ENCODE data around the gene TOX2.
A peak's percentile ranks its signal among the peaks of the same experiment; 100 is the strongest.

Gene TOX2

DNA sequence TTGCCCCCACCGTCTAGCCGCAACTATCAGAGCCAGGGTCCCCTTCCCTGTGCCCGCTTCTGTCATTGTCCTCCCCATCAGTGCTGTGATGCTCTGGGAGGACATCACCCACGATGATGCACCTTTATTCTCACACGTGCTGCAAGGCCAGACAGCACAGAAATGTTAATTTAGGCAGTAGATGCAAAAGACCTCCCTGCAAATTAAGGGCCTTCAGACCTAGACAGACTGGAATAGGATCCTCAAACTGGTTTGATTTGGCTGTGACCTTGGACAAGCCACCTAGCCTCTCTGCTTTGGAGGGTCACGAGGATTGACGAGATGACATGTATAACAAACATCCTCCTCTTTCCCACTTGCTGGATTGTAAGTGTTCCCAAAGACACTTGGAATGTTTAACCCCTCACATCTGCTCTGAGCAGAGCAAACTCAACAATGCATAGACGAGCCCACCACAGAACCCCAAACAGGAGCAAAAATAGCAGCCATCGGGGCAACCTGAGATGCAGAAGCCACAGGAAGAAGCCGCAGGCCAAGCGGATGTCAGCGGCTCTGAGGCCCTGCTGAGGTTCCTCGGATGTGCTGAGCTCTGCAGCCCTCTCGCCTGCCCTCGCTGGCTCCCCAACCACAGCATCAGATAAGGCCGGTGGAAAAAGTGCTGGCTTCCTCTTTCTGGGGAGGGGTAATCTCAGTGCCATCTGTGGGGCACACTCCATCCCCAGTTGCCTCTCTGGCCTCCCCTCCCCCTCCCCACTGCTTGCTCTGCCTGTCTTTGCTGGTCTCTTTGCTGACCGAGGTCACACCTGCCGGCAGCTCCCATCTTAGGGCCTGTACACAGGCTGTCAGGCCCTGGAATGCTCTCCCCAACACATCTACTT, 35.3 kb downstream of the TOX2 start:
- Mint-ChIP-seq H3K27ac (peak overlapping the region; percentile 22), H3K9me3 (no peaks in the 10 kb centered on the region), H3K4me3 (peak overlapping the region; percentile 65), H3K36me3 (ENCODE audit: low read depth) (peaks cover 1% of the 10 kb centered on the region), H3K27me3 (ENCODE audit: low read depth) (peaks cover 35% of the 10 kb centered on the region), H3K4me1 (ENCODE audit: low read depth) (peaks cover 73% of the 10 kb centered on the region)
- DNase-seq (ENCODE audit: low spot score), result peak; percentile 88

DNA sequence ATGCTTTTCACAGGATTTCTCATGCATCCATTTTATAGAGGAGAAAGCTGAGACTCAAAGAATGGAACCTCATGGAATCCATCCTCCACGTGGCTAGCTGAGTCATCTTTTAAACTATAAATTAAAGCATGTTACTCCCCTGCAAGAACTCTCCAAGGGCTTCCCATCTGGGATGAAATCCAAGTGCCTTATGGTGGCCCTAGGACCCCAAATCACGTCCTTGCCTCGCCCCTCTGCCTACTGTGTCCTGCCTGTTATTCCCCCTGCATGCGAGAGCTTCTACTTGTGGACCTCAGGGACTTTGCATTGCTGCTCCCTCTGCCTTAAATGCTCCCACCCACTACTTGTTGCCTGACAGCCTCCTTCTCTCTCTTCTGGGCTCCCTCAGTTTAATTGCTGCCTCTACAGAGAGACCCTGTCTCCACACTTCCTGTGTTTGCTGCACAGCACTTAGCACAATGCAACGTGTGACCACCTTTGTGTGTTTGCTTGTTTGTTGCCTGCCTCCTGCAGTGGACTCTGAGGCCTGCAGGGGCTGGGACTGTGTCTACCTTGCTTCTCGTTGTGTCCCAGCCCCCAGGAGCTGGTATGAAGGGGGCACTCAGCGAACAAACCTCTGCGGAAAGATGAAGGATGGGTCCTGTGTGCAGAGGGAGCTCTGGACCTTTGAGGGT, 39.4 kb downstream of the TOX2 start:
- H3K4me1 Mint-ChIP-seq (ENCODE audit: low read depth), result peaks cover 62% of the 10 kb centered on the region
- H3K9me3 Mint-ChIP-seq, result peaks cover 18% of the 10 kb centered on the region
- H3K27ac Mint-ChIP-seq, result no peak overlapping the region
- peaks cover 18% of the 10 kb centered on the region for H3K36me3 Mint-ChIP-seq (ENCODE audit: low read depth)
- DNase-seq (ENCODE audit: low spot score), result no peak
- peaks cover 28% of the 10 kb centered on the region for H3K27me3 Mint-ChIP-seq (ENCODE audit: low read depth)
- H3K4me3 Mint-ChIP-seq, result peak overlapping the region; percentile 28

DNA sequence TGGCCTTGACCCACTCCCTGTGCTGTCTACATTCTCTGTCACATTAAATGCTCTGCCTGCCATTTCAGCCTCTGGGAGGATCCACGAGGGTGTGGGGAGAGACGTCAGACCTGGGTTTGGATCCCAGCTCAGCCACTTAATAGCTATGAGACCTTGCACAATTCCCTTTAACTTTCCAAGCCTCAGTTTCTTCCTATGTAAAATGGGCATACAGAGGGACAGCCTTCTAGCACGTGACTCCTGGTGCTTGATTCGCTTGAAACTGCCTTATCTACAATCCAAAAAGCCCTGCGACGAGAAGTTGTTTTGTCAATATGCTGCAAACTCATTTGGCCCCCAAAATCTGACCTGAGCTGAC, 40.0 kb downstream of the TOX2 start:
- H3K27ac Mint-ChIP-seq, result no peak overlapping the region
- peaks cover 26% of the 10 kb centered on the region for H3K27me3 Mint-ChIP-seq (ENCODE audit: low read depth)
- DNase-seq (ENCODE audit: low spot score), result no peak
- peak overlapping the region; percentile 58 for H3K4me3 Mint-ChIP-seq
- peaks cover 18% of the 10 kb centered on the region for H3K9me3 Mint-ChIP-seq
- H3K36me3 Mint-ChIP-seq (ENCODE audit: low read depth), result peaks cover 18% of the 10 kb centered on the region
- H3K4me1 Mint-ChIP-seq (ENCODE audit: low read depth), result peaks cover 62% of the 10 kb centered on the region

DNA sequence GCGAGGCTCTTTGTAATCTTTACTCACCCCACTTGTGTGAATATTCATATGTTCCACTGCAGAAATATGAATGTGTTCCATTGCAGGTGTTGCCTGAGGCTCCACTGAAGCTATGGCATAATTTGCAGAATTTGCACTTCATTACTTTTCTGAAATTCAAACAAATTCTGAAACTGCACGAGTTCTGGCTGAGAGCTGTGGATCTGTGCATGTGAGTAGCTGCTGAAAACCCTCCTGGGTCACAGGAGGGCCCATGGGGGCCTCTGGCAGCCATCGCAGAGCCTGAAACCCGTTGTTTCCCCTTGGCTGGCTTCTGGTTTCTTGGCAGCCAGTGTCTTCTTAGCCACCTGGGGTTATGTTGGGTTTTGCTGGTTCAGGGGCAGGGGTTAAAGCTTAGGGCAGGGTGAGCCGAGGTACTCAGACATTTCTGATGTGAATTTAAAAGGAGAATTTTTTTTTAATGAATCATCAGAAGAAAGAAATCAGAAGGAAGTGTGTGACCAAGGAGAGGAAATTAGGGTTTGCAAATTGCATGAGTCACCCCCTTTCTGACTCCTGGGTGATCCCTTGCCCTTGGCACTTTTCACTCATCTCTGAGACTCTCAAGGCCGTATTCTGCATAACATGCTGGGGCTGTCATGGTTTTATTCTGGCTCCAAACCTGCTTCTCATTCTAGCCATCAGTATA, 40.6 kb downstream of the TOX2 start:
- Mint-ChIP-seq H3K27me3 (ENCODE audit: low read depth) (peaks cover 26% of the 10 kb centered on the region), H3K36me3 (ENCODE audit: low read depth) (peaks cover 18% of the 10 kb centered on the region), H3K27ac (peak overlapping the region; percentile 50), H3K4me3 (peak overlapping the region; percentile 58), H3K4me1 (ENCODE audit: low read depth) (peaks cover 57% of the 10 kb centered on the region), H3K9me3 (peaks cover 18% of the 10 kb centered on the region)
- peak; percentile 74 for DNase-seq (ENCODE audit: low spot score)

DNA sequence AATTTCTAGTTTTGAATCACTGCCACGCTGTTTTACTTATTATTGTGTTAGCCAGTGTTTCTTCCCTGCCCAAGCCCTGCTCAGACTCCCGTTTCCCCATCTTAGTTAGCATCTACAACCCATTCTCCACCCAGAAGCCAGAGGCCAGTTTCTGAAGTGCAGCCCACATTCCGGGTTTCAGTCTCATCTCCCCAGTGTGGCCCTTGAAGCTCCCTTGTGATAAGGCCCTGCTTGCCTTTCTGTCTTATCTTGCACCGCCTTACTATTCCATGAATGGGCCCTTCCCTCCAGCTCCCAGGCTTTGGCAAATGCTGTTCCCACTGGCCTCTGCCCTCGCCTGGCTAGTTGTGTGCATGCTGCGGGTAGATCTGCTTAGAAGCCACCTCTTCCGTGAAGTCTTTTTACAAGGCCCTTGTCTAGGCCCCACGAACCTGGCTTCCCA, 41.1 kb downstream of the TOX2 start:
- DNase-seq (ENCODE audit: low spot score), result no peak
- peaks cover 30% of the 10 kb centered on the region for H3K27me3 Mint-ChIP-seq (ENCODE audit: low read depth)
- peaks cover 52% of the 10 kb centered on the region for H3K4me1 Mint-ChIP-seq (ENCODE audit: low read depth)
- peaks cover 18% of the 10 kb centered on the region for H3K9me3 Mint-ChIP-seq
- H3K36me3 Mint-ChIP-seq (ENCODE audit: low read depth), result peaks cover 17% of the 10 kb centered on the region
- H3K27ac Mint-ChIP-seq, result peak overlapping the region; percentile 11
- H3K4me3 Mint-ChIP-seq, result peak overlapping the region; percentile 58

DNA sequence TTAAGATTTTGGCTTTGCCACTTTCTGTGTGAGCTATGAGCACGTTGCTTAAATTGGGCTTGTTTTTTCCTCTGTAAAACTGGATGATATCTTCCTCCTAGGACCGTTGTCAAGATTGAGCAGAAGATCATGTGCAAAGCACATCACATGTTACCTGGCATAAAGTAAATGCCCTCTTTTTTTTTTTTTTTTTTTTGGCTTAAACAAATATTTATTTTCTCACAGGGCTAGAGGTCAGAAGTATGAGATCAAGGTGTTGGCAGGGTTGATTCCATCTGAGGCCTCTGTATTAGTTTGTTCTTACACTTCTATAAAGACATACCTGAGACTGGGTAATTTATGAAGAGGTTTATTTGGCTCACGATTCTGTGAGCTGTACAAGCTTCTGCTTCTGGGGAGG, 42.7 kb downstream of the TOX2 start:
- peaks cover 36% of the 10 kb centered on the region for H3K27me3 Mint-ChIP-seq (ENCODE audit: low read depth)
- no peak for DNase-seq (ENCODE audit: low spot score)
- peaks cover 17% of the 10 kb centered on the region for H3K36me3 Mint-ChIP-seq (ENCODE audit: low read depth)
- H3K4me3 Mint-ChIP-seq, result no peak overlapping the region
- peaks cover 50% of the 10 kb centered on the region for H3K4me1 Mint-ChIP-seq (ENCODE audit: low read depth)
- H3K9me3 Mint-ChIP-seq, result peaks cover 18% of the 10 kb centered on the region
- no peak overlapping the region for H3K27ac Mint-ChIP-seq

DNA sequence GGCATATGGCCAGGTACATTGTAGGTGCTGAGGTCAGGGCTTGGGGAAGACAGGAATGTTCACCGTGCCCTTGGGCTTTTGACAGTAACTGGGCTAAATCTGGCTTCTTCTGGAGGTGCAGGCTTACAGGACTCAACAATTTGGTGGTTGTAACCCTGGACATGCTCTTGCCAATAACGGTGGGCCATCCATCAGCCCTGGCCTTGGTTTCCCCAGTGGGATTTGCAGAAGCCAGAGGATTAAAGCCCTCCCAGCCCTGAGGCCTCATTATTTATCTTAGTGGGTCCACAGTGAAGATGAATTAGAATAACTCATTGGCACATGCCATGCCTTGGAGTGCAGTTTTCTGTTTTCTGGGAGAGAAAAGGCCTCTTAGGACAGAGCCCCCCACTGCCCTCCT, 44.0 kb downstream of the TOX2 start:
- Mint-ChIP-seq H3K9me3 (peaks cover 18% of the 10 kb centered on the region), H3K36me3 (ENCODE audit: low read depth) (peaks cover 17% of the 10 kb centered on the region), H3K4me3 (no peak overlapping the region), H3K27ac (no peak overlapping the region), H3K4me1 (ENCODE audit: low read depth) (peaks cover 42% of the 10 kb centered on the region), H3K27me3 (ENCODE audit: low read depth) (peaks cover 30% of the 10 kb centered on the region)
- no peak for DNase-seq (ENCODE audit: low spot score)

DNA sequence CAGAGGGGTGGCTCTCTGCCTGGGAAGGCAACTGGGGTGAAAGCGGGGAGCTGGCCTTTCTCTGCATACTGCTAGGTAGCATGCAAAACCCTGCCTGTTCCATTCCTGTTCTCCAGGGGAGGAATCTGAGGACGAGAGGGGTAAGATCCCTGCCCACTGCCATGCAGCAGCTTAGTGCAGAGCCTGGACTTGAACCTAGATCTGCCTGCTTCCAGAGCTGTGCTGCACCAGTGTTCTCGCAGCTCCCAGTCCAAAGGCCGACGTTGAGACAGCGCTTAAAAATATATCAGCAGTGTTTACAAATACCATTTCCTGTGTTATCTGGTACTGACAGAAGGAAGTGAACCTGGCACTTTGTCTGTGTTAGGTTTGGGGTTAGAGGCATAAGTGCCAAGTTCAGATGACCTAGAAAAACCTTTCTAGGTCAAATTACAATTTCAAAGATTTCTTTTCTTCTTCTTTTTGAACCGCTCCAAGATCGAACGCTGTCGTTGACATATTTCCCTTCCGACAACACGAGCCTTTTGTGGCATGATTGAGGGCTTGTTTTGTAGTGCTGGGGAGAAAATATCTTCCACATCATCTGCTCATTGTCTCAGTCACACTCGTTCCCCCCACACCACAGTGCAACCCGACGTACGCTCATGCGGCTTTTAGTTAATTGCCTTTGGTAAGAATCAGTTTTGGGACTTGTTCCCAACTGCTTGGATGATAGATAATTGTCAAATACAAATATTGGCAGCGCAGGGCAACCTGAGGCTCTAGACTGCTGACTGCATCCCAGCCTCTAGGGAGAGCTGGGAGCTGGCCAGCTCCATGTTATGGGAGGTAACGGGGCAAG, 44.6 kb downstream of the TOX2 start:
- Mint-ChIP-seq H3K36me3 (ENCODE audit: low read depth) (peaks cover 17% of the 10 kb centered on the region), H3K4me1 (ENCODE audit: low read depth) (peaks cover 41% of the 10 kb centered on the region), H3K27me3 (ENCODE audit: low read depth) (peaks cover 28% of the 10 kb centered on the region), H3K4me3 (peak overlapping the region; percentile 31), H3K27ac (no peak overlapping the region), H3K9me3 (peaks cover 18% of the 10 kb centered on the region)
- no peak for DNase-seq (ENCODE audit: low spot score)

DNA sequence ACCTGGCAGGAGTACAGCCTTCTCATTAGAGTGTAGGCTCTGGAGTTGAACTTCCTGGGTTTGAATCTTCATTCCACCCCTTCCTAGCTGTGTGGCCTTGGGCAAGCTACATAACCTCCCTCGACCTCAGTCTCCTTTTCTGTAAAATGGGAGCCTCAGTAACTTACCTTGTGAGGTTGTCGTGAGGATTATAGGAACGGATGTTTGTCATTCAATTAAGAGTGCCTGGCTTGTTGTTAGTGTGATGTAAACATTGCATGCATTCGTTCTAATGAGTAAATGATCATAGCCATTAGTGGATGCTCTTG, 45.2 kb downstream of the TOX2 start:
- Mint-ChIP-seq H3K4me3 (peak overlapping the region; percentile 27), H3K27ac (no peak overlapping the region), H3K27me3 (ENCODE audit: low read depth) (peaks cover 29% of the 10 kb centered on the region), H3K9me3 (peaks cover 18% of the 10 kb centered on the region), H3K4me1 (ENCODE audit: low read depth) (peaks cover 39% of the 10 kb centered on the region), H3K36me3 (ENCODE audit: low read depth) (peaks cover 17% of the 10 kb centered on the region)
- DNase-seq (ENCODE audit: low spot score), result no peak

DNA sequence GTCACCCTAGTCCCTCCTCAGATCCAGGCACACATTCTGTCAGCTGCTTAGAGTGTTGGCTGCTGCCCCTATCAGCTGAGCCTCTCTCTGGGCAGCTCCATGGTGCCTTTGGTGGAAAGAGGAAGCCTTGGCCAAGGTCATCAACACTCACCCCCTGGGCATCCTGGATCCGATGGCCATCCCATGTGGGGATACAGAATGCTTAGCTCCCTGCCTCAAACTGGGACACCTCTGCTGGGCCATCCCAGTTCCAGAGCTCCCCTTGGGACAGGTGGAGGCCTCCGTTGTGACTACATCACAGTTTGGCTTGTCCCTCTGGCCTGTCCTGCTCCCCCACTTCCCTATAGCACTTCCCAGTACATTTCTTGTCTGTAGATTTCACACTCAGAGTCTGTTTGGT, 45.6 kb downstream of the TOX2 start:
- Mint-ChIP-seq H3K4me3 (no peak overlapping the region), H3K27ac (no peak overlapping the region), H3K36me3 (ENCODE audit: low read depth) (peaks cover 17% of the 10 kb centered on the region), H3K27me3 (ENCODE audit: low read depth) (peaks cover 33% of the 10 kb centered on the region), H3K9me3 (peaks cover 18% of the 10 kb centered on the region), H3K4me1 (ENCODE audit: low read depth) (peaks cover 38% of the 10 kb centered on the region)
- DNase-seq (ENCODE audit: low spot score), result no peak

DNA sequence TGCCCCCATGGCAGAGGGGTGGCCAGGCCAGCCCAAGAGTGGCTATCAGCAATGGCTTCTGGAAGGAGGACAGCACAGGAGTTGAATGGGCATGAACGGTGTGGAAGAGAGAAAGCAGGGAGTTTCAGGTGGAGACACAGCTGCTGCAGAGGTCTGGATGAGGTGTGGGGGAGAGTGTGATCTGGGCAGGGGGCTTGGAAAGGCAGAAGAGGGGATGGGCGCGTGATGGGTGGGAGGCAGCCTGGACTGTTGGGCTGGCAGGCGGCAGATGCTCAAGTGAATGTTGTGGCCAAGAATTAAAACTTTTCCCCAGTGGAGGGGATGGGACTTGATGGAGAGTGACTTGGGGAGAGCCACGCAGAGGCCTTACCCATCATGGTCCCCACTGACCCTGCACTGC, 46.5 kb downstream of the TOX2 start:
- DNase-seq (ENCODE audit: low spot score), result no peak
- no peak overlapping the region for H3K4me3 Mint-ChIP-seq
- H3K9me3 Mint-ChIP-seq, result peaks cover 18% of the 10 kb centered on the region
- H3K36me3 Mint-ChIP-seq (ENCODE audit: low read depth), result peaks cover 17% of the 10 kb centered on the region
- peaks cover 29% of the 10 kb centered on the region for H3K4me1 Mint-ChIP-seq (ENCODE audit: low read depth)
- H3K27ac Mint-ChIP-seq, result no peak overlapping the region
- H3K27me3 Mint-ChIP-seq (ENCODE audit: low read depth), result peaks cover 34% of the 10 kb centered on the region

DNA sequence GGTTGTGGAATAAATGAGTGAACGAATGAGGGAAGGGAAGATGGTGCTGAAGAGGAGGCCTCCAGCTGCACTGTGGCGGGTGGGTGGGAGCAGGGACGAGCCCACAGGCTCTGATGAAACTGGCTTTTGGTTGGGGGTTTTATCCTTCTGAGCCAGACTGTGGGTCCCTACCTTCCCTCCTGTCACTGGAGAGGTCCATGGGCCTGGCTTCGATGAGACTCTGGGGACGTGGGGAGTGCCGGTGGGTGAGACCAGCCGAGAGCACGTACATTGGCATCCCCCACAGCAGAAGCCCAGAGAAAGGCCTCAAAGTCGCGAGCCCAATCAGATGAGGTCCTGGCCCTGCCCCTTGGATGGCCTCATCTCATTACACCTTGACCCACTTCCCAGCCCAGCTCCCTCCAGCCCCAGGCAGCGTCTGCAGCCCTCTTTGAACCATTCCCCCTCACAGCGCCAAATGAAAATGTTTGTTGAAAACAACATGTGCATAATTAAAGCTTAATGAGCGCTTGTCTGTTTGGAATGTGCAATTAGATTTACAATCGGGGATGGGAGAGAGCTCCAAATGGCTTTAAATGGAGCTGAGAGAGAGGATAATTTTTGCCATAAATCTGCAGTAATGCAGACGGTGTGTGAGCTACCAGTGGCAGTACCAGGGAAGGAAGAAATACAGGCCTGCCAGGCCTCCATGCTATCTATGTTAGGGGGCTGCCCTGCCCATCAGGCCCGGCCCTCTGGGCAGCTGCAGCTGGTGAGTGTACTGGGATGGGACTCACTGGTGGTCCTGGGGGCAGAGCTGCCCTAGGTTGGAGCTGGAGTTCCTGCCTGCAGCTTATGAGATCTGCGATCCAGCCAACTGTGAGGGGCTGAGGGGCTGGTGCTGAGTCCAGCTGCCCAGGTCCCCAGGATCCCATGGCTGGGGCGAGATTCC, 47.2 kb downstream of the TOX2 start:
- Mint-ChIP-seq H3K27ac (no peak overlapping the region), H3K4me1 (ENCODE audit: low read depth) (peaks cover 24% of the 10 kb centered on the region), H3K36me3 (ENCODE audit: low read depth) (peaks cover 14% of the 10 kb centered on the region), H3K9me3 (peaks cover 16% of the 10 kb centered on the region), H3K4me3 (no peak overlapping the region), H3K27me3 (ENCODE audit: low read depth) (peaks cover 31% of the 10 kb centered on the region)
- no peak for DNase-seq (ENCODE audit: low spot score)

DNA sequence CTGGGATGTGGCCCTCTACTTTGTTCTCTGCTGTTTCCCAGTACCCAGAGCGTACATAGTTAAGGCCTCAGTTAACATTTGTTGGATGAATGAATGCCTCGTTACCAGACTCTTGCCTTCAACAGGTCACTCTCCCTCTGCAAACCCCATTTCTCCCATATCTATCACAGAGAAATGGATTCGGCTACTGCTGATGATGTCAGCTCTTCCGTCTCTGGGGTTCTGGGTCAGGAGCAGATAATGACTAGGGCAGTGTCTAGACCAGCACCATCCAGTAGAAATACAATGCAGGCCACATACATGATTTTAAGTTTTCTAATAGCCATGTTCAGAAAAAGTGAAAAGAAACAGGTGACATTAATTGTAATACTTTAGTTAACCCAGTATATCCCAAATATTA, 47.9 kb downstream of the TOX2 start:
- H3K27me3 Mint-ChIP-seq (ENCODE audit: low read depth), result peaks cover 29% of the 10 kb centered on the region
- H3K27ac Mint-ChIP-seq, result no peak overlapping the region
- no peak overlapping the region for H3K4me3 Mint-ChIP-seq
- no peak for DNase-seq (ENCODE audit: low spot score)
- H3K36me3 Mint-ChIP-seq (ENCODE audit: low read depth), result peaks cover 8% of the 10 kb centered on the region
- H3K9me3 Mint-ChIP-seq, result peaks cover 8% of the 10 kb centered on the region
- peaks cover 24% of the 10 kb centered on the region for H3K4me1 Mint-ChIP-seq (ENCODE audit: low read depth)
